Measurements from ENCODE around the gene PSMD2. TPM values are rescaled to one million over a fixed set of nuclear protein-coding genes. Genes with fewer than 3 reads are reported as not detected.

PSMD2 gene
- total RNA-seq, 1 experiment from 2014 or later, result 536 TPM

DNA sequence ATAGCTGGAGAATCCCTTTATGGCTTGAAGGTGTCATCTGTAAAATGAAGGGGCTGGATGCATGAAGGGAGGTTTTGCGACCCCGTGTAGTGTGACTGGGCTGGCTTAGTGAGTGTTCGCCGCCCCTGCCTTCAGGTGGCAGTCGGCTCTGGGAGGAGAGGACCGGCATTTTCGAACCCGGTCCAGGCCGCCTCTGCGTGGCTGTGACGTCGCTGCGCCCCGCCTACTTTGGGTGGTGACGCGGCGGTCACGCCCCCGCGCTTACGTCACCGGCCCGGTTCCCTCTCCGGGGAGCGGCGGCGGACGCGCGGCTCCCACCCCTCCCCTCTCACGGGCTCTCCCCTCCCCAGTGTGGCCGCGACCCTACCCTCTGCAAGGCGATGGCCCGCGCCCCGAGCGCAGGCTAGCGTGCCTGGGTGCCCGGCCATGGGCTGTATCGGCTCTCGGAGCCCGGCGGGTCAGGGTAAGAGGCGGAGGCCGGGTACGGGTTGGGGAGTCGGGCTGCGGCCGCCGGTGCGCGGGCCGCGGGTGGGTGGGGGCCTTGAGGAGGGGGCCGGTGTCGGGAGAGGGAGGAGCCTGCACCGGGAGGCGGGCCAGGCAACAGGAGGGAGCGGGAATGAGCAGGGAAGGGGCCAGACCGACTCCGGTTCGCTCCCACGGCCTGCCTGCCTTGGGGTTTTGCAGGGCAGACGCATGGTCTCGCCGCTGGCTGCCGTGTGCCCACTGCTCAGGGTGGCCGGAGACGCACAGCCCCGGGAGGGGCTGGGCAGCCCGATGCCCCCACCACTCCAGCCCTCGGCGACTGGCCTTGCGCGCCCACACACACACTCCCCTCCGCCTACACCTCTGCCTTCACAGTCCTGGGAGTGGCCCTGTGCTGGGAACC is 36.9 kb downstream of the PSMD2 start:
- TF ChIP-seq, protein P1, sequence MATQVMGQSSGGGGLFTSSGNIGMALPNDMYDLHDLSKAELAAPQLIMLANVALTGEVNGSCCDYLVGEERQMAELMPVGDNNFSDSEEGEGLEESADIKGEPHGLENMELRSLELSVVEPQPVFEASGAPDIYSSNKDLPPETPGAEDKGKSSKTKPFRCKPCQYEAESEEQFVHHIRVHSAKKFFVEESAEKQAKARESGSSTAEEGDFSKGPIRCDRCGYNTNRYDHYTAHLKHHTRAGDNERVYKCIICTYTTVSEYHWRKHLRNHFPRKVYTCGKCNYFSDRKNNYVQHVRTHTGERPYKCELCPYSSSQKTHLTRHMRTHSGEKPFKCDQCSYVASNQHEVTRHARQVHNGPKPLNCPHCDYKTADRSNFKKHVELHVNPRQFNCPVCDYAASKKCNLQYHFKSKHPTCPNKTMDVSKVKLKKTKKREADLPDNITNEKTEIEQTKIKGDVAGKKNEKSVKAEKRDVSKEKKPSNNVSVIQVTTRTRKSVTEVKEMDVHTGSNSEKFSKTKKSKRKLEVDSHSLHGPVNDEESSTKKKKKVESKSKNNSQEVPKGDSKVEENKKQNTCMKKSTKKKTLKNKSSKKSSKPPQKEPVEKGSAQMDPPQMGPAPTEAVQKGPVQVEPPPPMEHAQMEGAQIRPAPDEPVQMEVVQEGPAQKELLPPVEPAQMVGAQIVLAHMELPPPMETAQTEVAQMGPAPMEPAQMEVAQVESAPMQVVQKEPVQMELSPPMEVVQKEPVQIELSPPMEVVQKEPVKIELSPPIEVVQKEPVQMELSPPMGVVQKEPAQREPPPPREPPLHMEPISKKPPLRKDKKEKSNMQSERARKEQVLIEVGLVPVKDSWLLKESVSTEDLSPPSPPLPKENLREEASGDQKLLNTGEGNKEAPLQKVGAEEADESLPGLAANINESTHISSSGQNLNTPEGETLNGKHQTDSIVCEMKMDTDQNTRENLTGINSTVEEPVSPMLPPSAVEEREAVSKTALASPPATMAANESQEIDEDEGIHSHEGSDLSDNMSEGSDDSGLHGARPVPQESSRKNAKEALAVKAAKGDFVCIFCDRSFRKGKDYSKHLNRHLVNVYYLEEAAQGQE (IDR thresholded peaks at IDR 0.05; ENCODE audit: insufficient read depth in 1 of 2, low read depth in 2 of 2, low read length in 1 of 2), result peak in 1 of 2 experiments; percentile 61; a peak in 1 of 4 replicates
- TF ChIP-seq SIN3A (IDR thresholded peaks at IDR 0.05; ENCODE audit: borderline replicate concordance, insufficient read depth, low read depth, low read length), result peak; percentile 96; the same call in 1 of the 2 replicates
- TF ChIP-seq POLR2AphosphoS5 (IDR thresholded peaks at IDR 0.05; ENCODE audit: low read depth, low read length), result peak; percentile 96
- no peak for TF ChIP-seq TCF7L2 (IDR thresholded peaks at IDR 0.05; ENCODE audit: low read depth, low read length)
- TF ChIP-seq, protein P2, sequence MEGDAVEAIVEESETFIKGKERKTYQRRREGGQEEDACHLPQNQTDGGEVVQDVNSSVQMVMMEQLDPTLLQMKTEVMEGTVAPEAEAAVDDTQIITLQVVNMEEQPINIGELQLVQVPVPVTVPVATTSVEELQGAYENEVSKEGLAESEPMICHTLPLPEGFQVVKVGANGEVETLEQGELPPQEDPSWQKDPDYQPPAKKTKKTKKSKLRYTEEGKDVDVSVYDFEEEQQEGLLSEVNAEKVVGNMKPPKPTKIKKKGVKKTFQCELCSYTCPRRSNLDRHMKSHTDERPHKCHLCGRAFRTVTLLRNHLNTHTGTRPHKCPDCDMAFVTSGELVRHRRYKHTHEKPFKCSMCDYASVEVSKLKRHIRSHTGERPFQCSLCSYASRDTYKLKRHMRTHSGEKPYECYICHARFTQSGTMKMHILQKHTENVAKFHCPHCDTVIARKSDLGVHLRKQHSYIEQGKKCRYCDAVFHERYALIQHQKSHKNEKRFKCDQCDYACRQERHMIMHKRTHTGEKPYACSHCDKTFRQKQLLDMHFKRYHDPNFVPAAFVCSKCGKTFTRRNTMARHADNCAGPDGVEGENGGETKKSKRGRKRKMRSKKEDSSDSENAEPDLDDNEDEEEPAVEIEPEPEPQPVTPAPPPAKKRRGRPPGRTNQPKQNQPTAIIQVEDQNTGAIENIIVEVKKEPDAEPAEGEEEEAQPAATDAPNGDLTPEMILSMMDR (IDR thresholded peaks at IDR 0.05), result no peak
- CTCF ChIA-PET, result no interaction called here
- peak; percentile 79 for ATAC-seq
- POLR2A ChIA-PET, result no interaction called here
- BruUV-seq (replicated peaks), result no TSS peak
- Histone ChIP-seq H3K27ac (ENCODE audit: low read length) (peak overlapping the region; percentile 92), H3K4me1 (ENCODE audit: control insufficient read depth, insufficient read depth, low read length) (peaks cover 58% of the 10 kb centered on the region), H3K27me3 (ENCODE audit: control insufficient read depth, insufficient read depth, low read length) (no peaks in the 10 kb centered on the region), H3K9me3 (ENCODE audit: control insufficient read depth, insufficient read depth, low read depth, low read length) (no peaks in the 10 kb centered on the region), H3K36me3 (ENCODE audit: control insufficient read depth, insufficient read depth, low read length) (0 out of 2 replicates have a peak, but pooled peaks cover 11% of the 10 kb centered on the region), H3K4me3 (ENCODE audit: low read depth in 2 of 2, low read length in 2 of 2) (peak overlapping the region; percentile 53 to 80)
- in situ Hi-C loops (cut with HindIII; ENCODE audit: low pct_unique_long_range_greater_than_20kb, low sequenced_read_pairs) (no loop called here), intact Hi-C loops (cut with micrococcal nuclease; ENCODE audit: unreplicated experiment) (no loop called here)
- DNase-seq (ENCODE audit: low read depth, low spot score), result no peak

DNA sequence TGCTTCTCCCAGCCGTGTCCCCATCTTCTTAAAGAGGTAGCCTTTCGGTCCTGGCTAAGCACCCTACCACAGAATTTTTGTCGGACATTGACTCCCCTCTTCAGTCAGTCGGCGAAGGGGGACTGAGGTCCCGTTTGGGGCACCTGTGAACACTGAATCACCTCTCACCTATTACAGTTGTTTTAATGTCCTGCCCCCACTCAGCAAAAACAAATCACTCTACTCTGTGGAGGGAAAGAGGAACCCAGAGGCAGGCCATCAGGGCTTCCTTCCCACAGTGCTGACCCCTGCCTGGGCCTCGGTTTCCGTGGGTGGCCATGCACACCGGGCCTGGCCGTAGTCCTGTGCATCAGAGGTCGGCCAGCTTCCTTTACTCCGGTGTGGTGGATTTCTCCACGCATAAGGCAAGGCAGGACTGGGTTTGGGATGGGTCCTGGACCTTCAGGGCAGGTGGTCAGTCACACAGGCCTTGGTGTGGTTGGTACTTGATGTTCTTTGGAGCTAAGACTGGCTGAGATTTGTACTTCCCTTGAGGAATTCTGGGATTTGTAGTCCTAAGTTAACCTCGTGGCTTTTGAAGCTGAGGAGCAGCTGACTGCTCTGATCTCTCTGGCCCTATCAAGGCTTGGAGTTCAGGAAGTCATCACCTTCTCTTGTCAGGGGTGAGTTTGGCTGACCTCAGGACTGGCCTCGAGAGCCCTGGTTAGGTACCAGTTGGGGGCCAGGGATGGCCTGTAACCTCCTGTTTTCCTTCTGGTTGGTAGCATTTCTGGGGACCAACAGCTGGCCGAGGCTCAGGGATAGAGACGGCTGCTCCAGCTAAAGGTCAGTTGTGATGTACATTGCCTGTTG is 37.7 kb downstream of the PSMD2 start:
- Histone ChIP-seq H3K36me3 (ENCODE audit: control insufficient read depth, insufficient read depth, low read length) (0 out of 2 replicates have a peak, but pooled peaks cover 3% of the 10 kb centered on the region), H3K4me1 (ENCODE audit: control insufficient read depth, insufficient read depth, low read length) (peaks cover 49% of the 10 kb centered on the region), H3K4me3 (ENCODE audit: low read depth in 2 of 2, low read length in 2 of 2) (peak overlapping the region; percentile 53 to 80), H3K9me3 (ENCODE audit: control insufficient read depth, insufficient read depth, low read depth, low read length) (no peaks in the 10 kb centered on the region), H3K27ac (ENCODE audit: low read length) (peak overlapping the region; percentile 92), H3K27me3 (ENCODE audit: control insufficient read depth, insufficient read depth, low read length) (no peaks in the 10 kb centered on the region)
- in situ Hi-C loops (cut with HindIII; ENCODE audit: low pct_unique_long_range_greater_than_20kb, low sequenced_read_pairs), result no loop called here
- no peak for TF ChIP-seq TCF7L2 (IDR thresholded peaks at IDR 0.05; ENCODE audit: low read depth, low read length)
- TF ChIP-seq POLR2AphosphoS5 (IDR thresholded peaks at IDR 0.05; ENCODE audit: low read depth, low read length), result no peak
- TF ChIP-seq, protein P1 (IDR thresholded peaks at IDR 0.05; ENCODE audit: insufficient read depth in 1 of 2, low read depth in 2 of 2, low read length in 1 of 2), result no peak
- TF ChIP-seq, protein P2 (IDR thresholded peaks at IDR 0.05), result no peak
- 0 out of 2 replicates have a peak, but pooled peaks have one; percentile 35 for TF ChIP-seq SIN3A (IDR thresholded peaks at IDR 0.05; ENCODE audit: borderline replicate concordance, insufficient read depth, low read depth, low read length)
- ChIA-PET POLR2A (no interaction called here), CTCF (interaction anchor here (0.9 kb wide), 1 partner anchor 17 kb away, joined by 3 read pairs; no protein-coding TSS in a partner anchor)
- ATAC-seq (peak; percentile 11; the same call in 1 of the 2 replicates), DNase-seq (ENCODE audit: low read depth, low spot score) (no peak)
- BruUV-seq (replicated peaks), result no TSS peak
- intact Hi-C loops (cut with micrococcal nuclease; ENCODE audit: unreplicated experiment), result no loop called here

Measured in Panc1 (cell line).